Measurements from ENCODE around the gene DRAP1.

Gene DRAP1

DNA sequence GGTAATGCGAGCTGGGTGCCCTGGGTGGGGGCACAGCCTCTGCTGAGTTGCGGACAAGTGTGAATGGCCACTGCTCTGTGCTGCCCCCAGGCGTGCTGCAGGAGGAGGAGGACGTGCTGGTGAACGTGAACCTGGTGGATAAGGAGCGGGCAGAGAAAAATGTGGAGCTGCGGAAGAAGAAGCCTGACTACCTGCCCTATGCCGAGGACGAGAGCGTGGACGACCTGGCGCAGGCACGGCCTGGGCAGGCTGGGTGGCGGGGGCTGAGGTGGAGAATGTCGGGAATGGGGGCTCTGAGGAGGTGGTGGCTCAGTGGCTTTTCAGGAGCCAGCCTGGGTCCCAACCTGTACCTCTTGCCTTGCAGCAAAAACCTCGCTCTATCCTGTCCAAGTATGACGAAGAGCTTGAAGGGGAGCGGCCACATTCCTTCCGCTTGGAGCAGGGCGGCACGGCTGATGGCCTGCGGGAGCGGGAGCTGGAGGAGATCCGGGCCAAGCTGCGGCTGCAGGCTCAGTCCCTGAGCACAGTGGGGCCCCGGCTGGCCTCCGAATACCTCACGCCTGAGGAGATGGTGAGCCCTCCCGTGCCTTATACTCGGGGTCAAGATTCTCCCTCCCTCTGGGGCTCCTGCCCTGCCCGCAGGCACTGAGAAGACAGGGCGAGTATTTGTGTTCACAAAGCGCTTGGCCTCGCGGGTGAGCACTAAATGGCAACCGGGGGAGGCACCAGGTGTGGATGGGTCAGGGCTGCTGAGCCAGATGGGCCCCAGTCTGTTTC is 46.9 kb downstream of the DRAP1 start:
- DNase-seq: no peak

DNA sequence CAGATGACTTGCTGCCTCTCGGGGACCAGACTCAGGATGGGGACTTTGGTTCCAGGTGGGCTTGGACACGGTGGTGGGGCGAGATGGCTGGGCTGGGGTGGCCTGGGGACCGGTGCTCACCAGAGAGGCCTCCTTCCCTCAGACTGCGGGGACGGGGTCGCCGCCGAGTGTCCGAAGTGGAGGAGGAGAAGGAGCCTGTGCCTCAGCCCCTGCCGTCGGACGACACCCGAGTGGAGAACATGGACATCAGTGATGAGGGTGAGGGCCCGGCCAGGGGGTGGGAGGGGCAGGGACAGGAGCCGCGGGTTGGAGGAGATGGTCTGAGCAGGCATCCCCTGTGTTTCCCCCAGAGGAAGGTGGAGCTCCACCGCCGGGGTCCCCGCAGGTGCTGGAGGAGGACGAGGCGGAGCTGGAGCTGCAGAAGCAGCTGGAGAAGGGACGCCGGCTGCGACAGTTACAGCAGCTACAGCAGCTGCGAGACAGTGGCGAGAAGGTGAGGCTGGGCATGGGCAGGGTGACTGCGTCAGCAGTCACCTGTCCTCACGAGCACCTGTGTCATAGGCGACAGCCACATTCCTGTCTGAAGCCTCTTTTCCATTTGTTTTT is 48.2 kb downstream of the DRAP1 start:
- no peak for DNase-seq

DNA sequence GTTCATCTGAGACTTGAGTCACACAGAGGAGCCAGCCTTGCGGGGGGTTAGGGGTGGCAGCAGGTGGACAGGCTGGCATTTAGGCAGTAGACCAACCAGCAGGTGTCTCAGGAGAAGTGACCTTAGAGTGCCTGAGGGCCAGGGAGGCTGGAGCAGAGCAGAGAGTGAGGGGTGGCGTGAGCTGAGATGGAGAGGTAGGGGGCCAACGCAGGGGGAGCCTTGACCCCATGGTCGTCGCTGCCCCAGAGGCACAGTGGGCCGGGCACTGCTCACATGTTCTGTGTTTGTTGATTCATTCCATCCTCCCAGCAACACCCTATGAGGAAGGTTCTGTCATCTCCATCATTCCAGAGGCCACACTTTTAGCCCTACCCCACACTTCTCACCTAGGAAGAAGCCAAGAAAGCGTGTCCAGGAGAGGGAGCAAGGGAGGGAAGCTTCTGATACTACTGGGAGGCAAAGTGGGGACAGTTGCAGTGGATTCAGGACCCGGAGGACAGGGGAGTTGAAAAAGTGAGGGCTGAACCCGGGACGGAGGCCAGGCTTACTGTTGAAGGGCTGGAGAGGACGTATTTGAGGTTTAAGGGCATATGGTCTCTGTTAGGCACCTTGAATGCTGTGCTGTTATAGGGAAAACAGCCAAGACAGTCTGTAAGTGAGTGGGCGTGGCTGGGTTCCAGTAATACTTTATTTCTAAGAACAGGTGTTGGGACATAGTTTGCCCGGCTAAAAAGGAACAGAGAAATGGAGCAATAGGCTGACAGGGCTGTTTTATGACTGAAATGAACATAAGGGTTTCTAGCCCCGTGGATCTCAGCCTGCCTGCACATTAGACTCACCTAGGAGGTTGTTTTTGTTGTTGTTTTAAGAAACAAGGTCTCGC is 49.6 kb downstream of the DRAP1 start:
- no peak for DNase-seq

Data from activated CD4-positive, CD25-positive, alpha-beta regulatory T cell (primary cell).